ENCODE results near the gene PDCL2.

DNA sequence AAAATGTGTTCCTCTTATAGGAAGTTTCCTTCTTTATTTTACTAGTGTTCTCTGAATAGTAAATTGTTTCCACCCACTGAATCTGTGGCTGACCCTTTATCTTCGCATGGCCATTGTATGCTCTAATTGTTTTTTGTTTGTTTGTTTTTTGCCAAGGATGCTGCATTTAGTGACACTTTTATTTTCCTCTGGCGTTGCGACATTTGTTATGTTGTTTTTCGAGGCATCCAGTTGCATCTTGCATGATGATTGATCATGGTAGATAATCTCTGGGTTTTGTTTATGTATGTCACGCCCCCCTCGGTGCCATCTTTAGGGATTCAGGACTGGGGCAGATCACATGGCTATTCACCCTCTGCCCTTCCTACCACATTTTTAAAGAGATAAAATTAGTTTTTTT, 41.9 kb upstream of the PDCL2 start:
- TF ChIP-seq, protein P1, sequence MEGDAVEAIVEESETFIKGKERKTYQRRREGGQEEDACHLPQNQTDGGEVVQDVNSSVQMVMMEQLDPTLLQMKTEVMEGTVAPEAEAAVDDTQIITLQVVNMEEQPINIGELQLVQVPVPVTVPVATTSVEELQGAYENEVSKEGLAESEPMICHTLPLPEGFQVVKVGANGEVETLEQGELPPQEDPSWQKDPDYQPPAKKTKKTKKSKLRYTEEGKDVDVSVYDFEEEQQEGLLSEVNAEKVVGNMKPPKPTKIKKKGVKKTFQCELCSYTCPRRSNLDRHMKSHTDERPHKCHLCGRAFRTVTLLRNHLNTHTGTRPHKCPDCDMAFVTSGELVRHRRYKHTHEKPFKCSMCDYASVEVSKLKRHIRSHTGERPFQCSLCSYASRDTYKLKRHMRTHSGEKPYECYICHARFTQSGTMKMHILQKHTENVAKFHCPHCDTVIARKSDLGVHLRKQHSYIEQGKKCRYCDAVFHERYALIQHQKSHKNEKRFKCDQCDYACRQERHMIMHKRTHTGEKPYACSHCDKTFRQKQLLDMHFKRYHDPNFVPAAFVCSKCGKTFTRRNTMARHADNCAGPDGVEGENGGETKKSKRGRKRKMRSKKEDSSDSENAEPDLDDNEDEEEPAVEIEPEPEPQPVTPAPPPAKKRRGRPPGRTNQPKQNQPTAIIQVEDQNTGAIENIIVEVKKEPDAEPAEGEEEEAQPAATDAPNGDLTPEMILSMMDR (IDR thresholded peaks at IDR 0.05; ENCODE audit: low read depth, low read length): no peak
- no peak for TF ChIP-seq MYC (IDR thresholded peaks at IDR 0.05; ENCODE audit: low read depth, low read length)
- no peak for TF ChIP-seq POLR2A (IDR thresholded peaks at IDR 0.05; ENCODE audit: extremely low read depth, insufficient read length)

Measured in NB4 (cell line).